Gastrocnemius medialis (tissue), 4 donors: ENCODE measurements around the gene CSTB.

Experiments
- CTCF ChIP-seq, 5 experiments: fragments of 450-650 bp in 3 of 5; fragments of 200-600 bp in 2 of 5; sonication (generic) in 2 of 5; IDR thresholded peaks in 4 of 5; conservative IDR thresholded peaks in 1 of 5; 1 replicate in 4 of 5; 2 replicates in 1 of 5; pipeline ENCODE4 v1.5.1; 2016 to 2019; ENCODE audit warnings: antibody characterized with exemption in 5 of 5, mild to moderate bottlenecking in 3 of 5, moderate library complexity in 3 of 5
- POLR2A ChIP-seq, 2 donors: fragments of 450-650 bp; IDR thresholded peaks; one replicate each; pipeline ENCODE4 v1.6.1; 2017; ENCODE audit warnings: antibody characterized with exemption in 2 of 2, mild to moderate bottlenecking in 2 of 2, moderate library complexity in 2 of 2

GRCh38 chr21:43810505-43811261 is 34.6 kb upstream of the CSTB start:
- TF ChIP-seq CTCF (IDR thresholded peaks at IDR 0.05 in 4 of 5, conservative IDR thresholded peaks at IDR 0.05 in 1 of 5) = peak; percentile 93 to 99 (median 97)
- TF ChIP-seq POLR2A (IDR thresholded peaks at IDR 0.05) = no peak
